ENCODE measurements around the gene SH3BP1. TPM values are rescaled to one million over a fixed set of nuclear protein-coding genes. Genes with fewer than 3 reads are reported as not detected.

SH3BP1 gene
- total and polyA plus RNA-seq, 2 experiments from 2014 or later = 9.5 to 46.7 TPM

DNA sequence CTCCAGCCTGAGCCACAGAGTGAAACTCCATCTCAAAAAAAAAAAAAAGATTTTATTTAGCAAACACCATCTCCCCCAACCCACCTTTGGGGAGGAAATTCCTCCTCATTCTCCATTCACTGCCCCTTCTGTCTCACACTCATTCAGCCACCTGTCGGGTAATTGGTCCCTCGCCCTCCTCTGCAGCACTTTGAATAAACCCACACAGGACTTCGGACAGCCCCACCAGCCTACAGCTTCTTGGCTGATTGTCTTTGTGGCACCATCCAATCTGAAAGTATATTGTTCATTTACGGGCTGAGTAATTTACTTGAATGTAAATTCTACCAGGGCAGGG is 38.3 kb upstream of the SH3BP1 start:
- Histone ChIP-seq H3K9me2 (ENCODE audit: insufficient read depth) (no peaks in the 10 kb centered on the region), H3K27ac (ENCODE audit: low read depth) (peak overlapping the region; percentile 1; the same call in 1 of the 2 replicates), H4K20me1 (replicated peaks; ENCODE audit: insufficient read depth) (no peaks in the 10 kb centered on the region), H3K79me2 (replicated peaks; ENCODE audit: insufficient read depth) (no peaks in the 10 kb centered on the region), H3K27me3 (ENCODE audit: insufficient read depth) (no peaks in the 10 kb centered on the region), H3K4me3 (0 out of 2 replicates have a peak overlapping the region, but pooled peaks have one; percentile 4), H2AFZ (no peak overlapping the region), H3K4me2 (peak overlapping the region; percentile 20), H3K36me3 (ENCODE audit: insufficient read depth) (no peaks in the 10 kb centered on the region), H3K4me1 (ENCODE audit: insufficient read depth) (no peaks in the 10 kb centered on the region; the same call in 1 of the 2 replicates), H3F3A (replicated peaks; ENCODE audit: low read depth) (peaks cover 2% of the 10 kb centered on the region; the same call in 1 of the 2 replicates)
- ATAC-seq (peak; percentile 20), DNase-seq (ENCODE audit: low spot score) (no peak)
- peak overlapping the region; percentile 50; the same call in 2 of the 3 replicates for H3K4me3 Mint-ChIP-seq
- H3K9me3 Mint-ChIP-seq = no peaks in the 10 kb centered on the region
- peaks cover 8% of the 10 kb centered on the region for H3K27me3 Mint-ChIP-seq (ENCODE audit: insufficient read depth, low read depth, poor library complexity)
- H3K4me1 Mint-ChIP-seq = peaks cover 10% of the 10 kb centered on the region
- TF ChIP-seq ZNF462 (CRISPR knock-in tag; IDR thresholded peaks at IDR 0.05) (no peak), REST (IDR thresholded peaks at IDR 0.05; ENCODE audit: unreplicated experiment) (no peak), NANOG (IDR thresholded peaks at IDR 0.05; ENCODE audit: borderline replicate concordance) (no peak), STAT1 (IDR thresholded peaks at IDR 0.05; ENCODE audit: unreplicated experiment) (no peak), POLR2AphosphoS5 (IDR thresholded peaks at IDR 0.05; ENCODE audit: low read depth) (no peak), JUNB (IDR thresholded peaks at IDR 0.05; ENCODE audit: unreplicated experiment) (no peak), EZH2phosphoT487 (IDR thresholded peaks at IDR 0.05; ENCODE audit: unreplicated experiment) (no peak), ZNF114 (CRISPR knock-in tag; IDR thresholded peaks at IDR 0.05) (no peak), CREB1 (CRISPR knock-in tag; IDR thresholded peaks at IDR 0.05; ENCODE audit: low read depth) (no peak), ZNF331 (CRISPR knock-in tag; IDR thresholded peaks at IDR 0.05; ENCODE audit: low read depth) (no peak), EZH2 (IDR thresholded peaks at IDR 0.05; ENCODE audit: low read depth, unreplicated experiment) (no peak)
- TF ChIP-seq, protein P1, sequence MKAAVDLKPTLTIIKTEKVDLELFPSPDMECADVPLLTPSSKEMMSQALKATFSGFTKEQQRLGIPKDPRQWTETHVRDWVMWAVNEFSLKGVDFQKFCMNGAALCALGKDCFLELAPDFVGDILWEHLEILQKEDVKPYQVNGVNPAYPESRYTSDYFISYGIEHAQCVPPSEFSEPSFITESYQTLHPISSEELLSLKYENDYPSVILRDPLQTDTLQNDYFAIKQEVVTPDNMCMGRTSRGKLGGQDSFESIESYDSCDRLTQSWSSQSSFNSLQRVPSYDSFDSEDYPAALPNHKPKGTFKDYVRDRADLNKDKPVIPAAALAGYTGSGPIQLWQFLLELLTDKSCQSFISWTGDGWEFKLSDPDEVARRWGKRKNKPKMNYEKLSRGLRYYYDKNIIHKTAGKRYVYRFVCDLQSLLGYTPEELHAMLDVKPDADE (IDR thresholded peaks at IDR 0.05) = no peak
- TF ChIP-seq, protein P2, sequence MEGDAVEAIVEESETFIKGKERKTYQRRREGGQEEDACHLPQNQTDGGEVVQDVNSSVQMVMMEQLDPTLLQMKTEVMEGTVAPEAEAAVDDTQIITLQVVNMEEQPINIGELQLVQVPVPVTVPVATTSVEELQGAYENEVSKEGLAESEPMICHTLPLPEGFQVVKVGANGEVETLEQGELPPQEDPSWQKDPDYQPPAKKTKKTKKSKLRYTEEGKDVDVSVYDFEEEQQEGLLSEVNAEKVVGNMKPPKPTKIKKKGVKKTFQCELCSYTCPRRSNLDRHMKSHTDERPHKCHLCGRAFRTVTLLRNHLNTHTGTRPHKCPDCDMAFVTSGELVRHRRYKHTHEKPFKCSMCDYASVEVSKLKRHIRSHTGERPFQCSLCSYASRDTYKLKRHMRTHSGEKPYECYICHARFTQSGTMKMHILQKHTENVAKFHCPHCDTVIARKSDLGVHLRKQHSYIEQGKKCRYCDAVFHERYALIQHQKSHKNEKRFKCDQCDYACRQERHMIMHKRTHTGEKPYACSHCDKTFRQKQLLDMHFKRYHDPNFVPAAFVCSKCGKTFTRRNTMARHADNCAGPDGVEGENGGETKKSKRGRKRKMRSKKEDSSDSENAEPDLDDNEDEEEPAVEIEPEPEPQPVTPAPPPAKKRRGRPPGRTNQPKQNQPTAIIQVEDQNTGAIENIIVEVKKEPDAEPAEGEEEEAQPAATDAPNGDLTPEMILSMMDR (conservative IDR thresholded peaks at IDR 0.05; ENCODE audit: low read depth in 2 of 2) = no peak
- no peaks in the 10 kb centered on the region for H3K36me3 Mint-ChIP-seq (ENCODE audit: low read depth)
- H3K27ac Mint-ChIP-seq = peak overlapping the region; percentile 93

Data from GM23338 (cell line).